Esophagus muscularis mucosa (tissue), 4 donors: ENCODE measurements around the gene GPR152. TPM values are rescaled to one million over a fixed set of nuclear protein-coding genes. Genes with fewer than 3 reads are reported as not detected.

Experiments used
- DNase-seq: peaks from one replicate; pipeline ENCODE4 v3.0.0-alpha.2; 2017; ENCODE audit errors: extremely low spot score
- H3K27ac ChIP-seq, 4 donors: fragments of 200-600 bp; sonication (generic); replicated peaks in 1 of 4; 1 replicate in 3 of 4; 2 replicates in 1 of 4; pipeline ENCODE4 v1.5.1; 2016 to 2019; ENCODE audit warnings: mild to moderate bottlenecking in 1 of 4
- H3K27me3 ChIP-seq, 4 donors: fragments of 200-600 bp; sonication (generic); one replicate each; pipeline versions ENCODE4 v1.5.1 to v1.6.0; 2016 to 2019
- H3K36me3 ChIP-seq, 4 donors: fragments of 200-600 bp; sonication (generic); one replicate each; pipeline ENCODE4 v1.5.1; 2016 to 2019
- H3K4me1 ChIP-seq, 4 donors: fragments of 200-600 bp; sonication (generic); one replicate each; pipeline ENCODE4 v1.5.1; 2016 to 2019
- H3K4me3 ChIP-seq, 4 donors: fragments of 200-600 bp; sonication (generic); 1 replicate in 2 of 4; 2 replicates in 2 of 4; pipeline ENCODE4 v1.5.1; 2016 to 2019; ENCODE audit warnings: mild to moderate bottlenecking in 4 of 4, moderate library complexity in 1 of 4
- H3K9me3 ChIP-seq, 4 donors: fragments of 200-600 bp; sonication (generic); 1 replicate in 3 of 4; 2 replicates in 1 of 4; pipeline ENCODE4 v1.5.1; 2016 to 2019
- EP300 ChIP-seq: sonication (generic); formaldehyde crosslinking; IDR thresholded peaks from one replicate; pipeline ENCODE4 v1.6.1; 2017; ENCODE audit warnings: antibody characterized with exemption
- POLR2A ChIP-seq: fragments of 450-650 bp; IDR thresholded peaks from one replicate; pipeline ENCODE4 v1.6.1; 2017; ENCODE audit warnings: antibody characterized with exemption, moderate library complexity, mild to moderate bottlenecking, low read depth
- POLR2AphosphoS5 ChIP-seq, 2 donors: sonication (generic); formaldehyde crosslinking; IDR thresholded peaks; one replicate each; pipeline ENCODE4 v1.6.1; 2017; ENCODE audit warnings: antibody characterized with exemption in 2 of 2
- WGBS: methylation state at CpG from one replicate; pipeline ENCODE4 v1.1.5; 2018; 5-methylcytosine and 5-hydroxymethylcytosine counted together
- intact Hi-C: fragments of 100-400 bp; cut with DNase I; formaldehyde crosslinking; loops from one replicate; pipeline ENCODE4 v1.15.1; 2023
- total RNA-seq, 4 donors: library from RNA; depleted of rRNA; stranded (reverse); fragments of >200 nt; gene quantifications; one replicate each; pipeline versions ENCODE4 v1.1.0 to v1.2.1, GENCODE V29; 2016
- TF ChIP-seq, protein P1 (sequence below), 3 experiments: fragments of 200-600 bp in 2 of 3; fragments of 450-650 bp in 1 of 3; sonication (generic) in 2 of 3; IDR thresholded peaks; one replicate each; pipeline ENCODE4 v1.5.1; 2017 to 2019; ENCODE audit warnings: antibody characterized with exemption in 3 of 3, mild to moderate bottlenecking in 2 of 3, moderate library complexity in 1 of 3

Gene GPR152
- total RNA-seq, 4 donors from 2014 or later: not detected

DNA sequence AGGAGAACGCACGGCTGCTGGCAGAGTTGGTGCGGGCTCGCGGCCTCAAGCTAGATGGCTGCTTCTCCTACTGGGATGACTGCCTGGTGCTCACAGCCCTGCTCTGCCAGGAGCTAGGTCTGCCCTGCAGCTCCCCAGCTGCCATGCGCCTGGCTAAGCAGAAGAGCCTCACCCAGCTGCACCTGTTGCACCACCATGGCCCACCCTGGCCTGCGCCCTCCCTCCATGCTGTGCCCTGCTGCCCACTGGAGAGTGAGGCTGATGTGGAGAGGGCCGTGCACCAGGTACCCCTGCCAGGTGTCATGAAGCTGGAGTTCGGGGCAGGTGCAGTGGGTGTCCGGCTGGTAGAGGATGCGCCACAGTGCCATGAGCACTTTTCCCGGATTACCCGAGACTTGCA lies 29.1 kb downstream of the GPR152 start:
- DNase-seq: no peak
- no peak overlapping the region for H3K27ac ChIP-seq
- peaks cover 31 to 38% (median 32%) of the 10 kb centered on the region in 4 donors for H3K4me1 ChIP-seq
- H3K9me3 ChIP-seq: no peaks in the 10 kb centered on the region
- no peaks in the 10 kb centered on the region for H3K36me3 ChIP-seq
- H3K4me3 ChIP-seq: no peak overlapping the region
- no peaks in the 10 kb centered on the region for H3K27me3 ChIP-seq
- TF ChIP-seq POLR2A: no peak
- TF ChIP-seq, protein P1, sequence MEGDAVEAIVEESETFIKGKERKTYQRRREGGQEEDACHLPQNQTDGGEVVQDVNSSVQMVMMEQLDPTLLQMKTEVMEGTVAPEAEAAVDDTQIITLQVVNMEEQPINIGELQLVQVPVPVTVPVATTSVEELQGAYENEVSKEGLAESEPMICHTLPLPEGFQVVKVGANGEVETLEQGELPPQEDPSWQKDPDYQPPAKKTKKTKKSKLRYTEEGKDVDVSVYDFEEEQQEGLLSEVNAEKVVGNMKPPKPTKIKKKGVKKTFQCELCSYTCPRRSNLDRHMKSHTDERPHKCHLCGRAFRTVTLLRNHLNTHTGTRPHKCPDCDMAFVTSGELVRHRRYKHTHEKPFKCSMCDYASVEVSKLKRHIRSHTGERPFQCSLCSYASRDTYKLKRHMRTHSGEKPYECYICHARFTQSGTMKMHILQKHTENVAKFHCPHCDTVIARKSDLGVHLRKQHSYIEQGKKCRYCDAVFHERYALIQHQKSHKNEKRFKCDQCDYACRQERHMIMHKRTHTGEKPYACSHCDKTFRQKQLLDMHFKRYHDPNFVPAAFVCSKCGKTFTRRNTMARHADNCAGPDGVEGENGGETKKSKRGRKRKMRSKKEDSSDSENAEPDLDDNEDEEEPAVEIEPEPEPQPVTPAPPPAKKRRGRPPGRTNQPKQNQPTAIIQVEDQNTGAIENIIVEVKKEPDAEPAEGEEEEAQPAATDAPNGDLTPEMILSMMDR (IDR thresholded peaks at IDR 0.05): no peak
- TF ChIP-seq POLR2AphosphoS5 (IDR thresholded peaks at IDR 0.05): no peak
- no peak for TF ChIP-seq EP300
- intact Hi-C loops: no loop called here
- 91% methylated on average over 8 of the region's 13 CpGs for WGBS

DNA sequence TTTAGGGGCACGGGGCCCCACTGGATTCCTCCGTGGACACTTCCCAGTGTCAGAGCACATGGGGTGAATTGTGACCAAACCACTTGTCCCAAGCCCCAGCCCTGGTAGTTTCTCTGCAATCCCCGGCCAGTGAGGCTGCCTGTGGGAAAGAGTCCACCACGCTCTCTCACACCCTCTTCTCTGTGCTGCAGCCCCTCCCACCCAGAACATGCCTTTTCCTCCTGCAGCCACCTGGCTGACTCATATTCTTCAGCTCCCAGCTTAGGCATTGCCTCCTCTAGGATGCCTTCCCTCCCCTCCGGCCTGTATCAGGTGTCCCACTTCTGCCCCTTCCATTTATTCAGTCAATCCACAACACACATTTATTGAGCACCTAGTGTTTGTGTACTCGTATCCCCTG lies 29.6 kb downstream of the GPR152 start:
- no peak for DNase-seq
- H3K4me3 ChIP-seq: no peak overlapping the region
- H3K36me3 ChIP-seq: no peaks in the 10 kb centered on the region
- 78% methylated on average over 6 of the region's 6 CpGs for WGBS
- peaks cover 31 to 42% (median 34%) of the 10 kb centered on the region in 4 donors for H3K4me1 ChIP-seq
- TF ChIP-seq POLR2A (no peak), POLR2AphosphoS5 (IDR thresholded peaks at IDR 0.05) (no peak)
- TF ChIP-seq, protein P1 (IDR thresholded peaks at IDR 0.05): no peak
- H3K27me3 ChIP-seq: no peaks in the 10 kb centered on the region
- H3K9me3 ChIP-seq: no peaks in the 10 kb centered on the region
- no peak overlapping the region for H3K27ac ChIP-seq
- intact Hi-C loops: no loop called here

DNA sequence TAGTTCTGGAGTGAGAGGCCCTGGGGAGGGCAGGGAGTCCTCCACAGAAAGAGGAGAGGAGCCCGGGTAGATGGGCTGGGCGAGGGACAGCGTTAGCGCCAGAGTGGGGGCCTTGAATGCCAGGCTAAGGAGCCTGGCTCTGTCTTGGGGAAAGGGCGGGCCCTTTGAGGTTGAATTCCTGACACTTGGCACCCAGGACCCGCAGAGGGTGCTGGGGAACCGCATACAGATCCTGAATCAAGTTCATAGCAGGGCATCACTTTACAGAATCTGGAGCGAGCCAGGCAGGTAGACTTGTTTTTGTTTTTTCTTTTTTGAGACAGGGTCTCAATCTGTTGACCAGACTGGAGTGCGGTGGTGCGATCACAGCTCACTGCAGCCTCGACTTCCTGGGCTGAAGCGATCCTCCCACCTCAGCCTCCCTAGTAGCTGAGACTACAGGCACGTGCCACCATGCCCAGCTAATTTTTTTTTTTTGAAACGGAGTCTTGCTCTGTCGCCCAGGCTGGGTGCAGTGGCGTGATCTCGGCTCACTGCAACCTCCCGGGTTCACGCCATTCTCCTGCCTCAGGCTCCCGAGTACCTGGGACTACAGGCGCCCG lies 31.0 kb downstream of the GPR152 start:
- no peak for DNase-seq
- intact Hi-C loops: no loop called here
- no peak for TF ChIP-seq POLR2A
- TF ChIP-seq EP300: no peak
- peak overlapping the region; percentile 64 to 87 (median 72) for H3K4me3 ChIP-seq
- WGBS: 87% methylated on average over 17 of the region's 22 CpGs
- H3K36me3 ChIP-seq: no peaks in the 10 kb centered on the region
- no peaks in the 10 kb centered on the region for H3K9me3 ChIP-seq
- H3K27ac ChIP-seq: peak overlapping the region; percentile 85 to 95 (median 93)
- H3K27me3 ChIP-seq: no peaks in the 10 kb centered on the region
- H3K4me1 ChIP-seq: peaks cover 35 to 47% (median 39%) of the 10 kb centered on the region in 4 donors

DNA sequence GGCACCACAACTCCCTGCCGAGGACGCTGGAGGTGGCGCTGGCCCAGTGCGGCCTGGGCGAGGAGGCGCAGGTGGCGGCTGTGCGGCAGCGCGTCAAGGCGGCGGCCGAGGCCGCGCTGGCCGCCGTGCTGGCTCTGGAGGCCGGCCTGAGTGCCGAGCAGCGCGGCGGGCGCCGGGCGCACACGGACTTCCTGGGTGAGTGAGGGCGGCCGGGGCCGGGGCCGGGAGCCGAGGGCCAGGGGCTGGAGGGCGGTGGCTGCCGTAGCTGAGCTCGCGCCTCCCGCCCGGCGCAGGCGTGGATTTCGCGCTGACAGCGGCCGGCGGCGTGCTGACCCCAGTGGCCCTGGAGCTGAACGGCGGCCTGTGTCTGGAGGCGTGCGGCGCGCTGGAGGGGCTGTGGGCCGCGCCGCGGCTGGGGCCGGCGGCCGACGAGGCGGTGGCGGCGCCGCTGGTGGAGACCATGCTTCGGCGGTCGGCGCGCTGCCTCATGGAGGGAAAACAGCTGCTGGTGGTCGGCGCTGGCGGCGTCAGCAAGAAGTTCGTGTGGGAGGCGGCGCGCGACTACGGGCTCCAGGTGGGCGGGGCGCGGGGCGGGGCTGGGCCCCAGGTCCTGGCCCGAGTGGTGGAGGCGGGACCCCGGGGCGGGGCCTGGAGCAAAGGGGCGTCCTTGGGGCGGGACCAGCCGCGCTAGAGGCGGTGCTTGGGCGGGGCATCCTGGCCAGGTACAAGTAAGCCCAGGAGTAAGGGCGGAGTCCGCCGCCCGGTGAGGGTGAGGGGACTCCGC lies 31.7 kb downstream of the GPR152 start:
- DNase-seq: peak; percentile 98
- Histone ChIP-seq H3K27ac (peak overlapping the region; percentile 85 to 95 (median 93)), H3K9me3 (no peaks in the 10 kb centered on the region), H3K36me3 (no peaks in the 10 kb centered on the region), H3K4me3 (peak overlapping the region; percentile 64 to 87 (median 72)), H3K4me1 (peaks cover 42 to 54% (median 46%) of the 10 kb centered on the region in 4 donors), H3K27me3 (no peaks in the 10 kb centered on the region)
- TF ChIP-seq POLR2A (no peak), POLR2AphosphoS5 (IDR thresholded peaks at IDR 0.05) (peak; percentile 67 to 86)
- TF ChIP-seq, protein P1 (IDR thresholded peaks at IDR 0.05): no peak
- intact Hi-C loops: no loop called here
- under 1% methylated on average over 46 of the region's 97 CpGs for WGBS

DNA sequence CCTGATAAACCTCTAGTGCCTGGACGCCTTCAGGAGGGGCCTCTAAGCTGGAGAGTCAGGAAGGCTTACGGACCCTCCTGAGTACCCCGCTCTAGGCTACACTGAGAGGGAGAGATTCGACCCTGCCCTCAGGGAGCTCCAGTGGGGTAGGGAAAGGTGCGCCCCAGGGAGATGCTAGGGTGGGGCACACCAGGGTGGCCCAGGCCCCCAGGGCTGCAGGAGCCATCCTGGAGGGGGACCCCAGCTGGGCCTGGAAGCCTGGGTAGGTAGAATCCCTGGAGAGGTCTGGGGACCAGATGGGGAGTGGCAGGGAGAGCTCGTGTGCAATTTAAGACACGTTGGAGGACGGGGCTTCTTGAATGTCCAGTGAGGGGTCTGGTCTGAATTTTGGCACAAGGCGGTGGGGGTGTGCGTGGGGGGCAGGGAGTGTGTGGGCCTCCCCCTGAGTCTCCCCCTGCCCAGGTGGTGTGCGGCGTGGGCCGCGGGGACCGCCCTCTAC lies 32.3 kb downstream of the GPR152 start:
- WGBS: 47% methylated on average over 11 of the region's 15 CpGs
- intact Hi-C loops: no loop called here
- DNase-seq: no peak
- H3K27ac ChIP-seq: peak overlapping the region; percentile 85 to 95 (median 93)
- peak overlapping the region; percentile 64 to 87 (median 72) for H3K4me3 ChIP-seq
- H3K4me1 ChIP-seq: peaks cover 49 to 60% (median 52%) of the 10 kb centered on the region in 4 donors
- TF ChIP-seq EP300: no peak
- no peak for TF ChIP-seq POLR2A
- TF ChIP-seq, protein P1 (IDR thresholded peaks at IDR 0.05): no peak
- TF ChIP-seq POLR2AphosphoS5 (IDR thresholded peaks at IDR 0.05): no peak
- no peaks in the 10 kb centered on the region for H3K36me3 ChIP-seq
- no peaks in the 10 kb centered on the region for H3K9me3 ChIP-seq
- peaks cover 0 to 1% (median 0%) of the 10 kb centered on the region in 4 donors for H3K27me3 ChIP-seq
